Stimulated activated naive CD8-positive, alpha-beta T cell treated with anti-CD3 and anti-CD28 coated beads, Interleukin-15, Interleukin-2, amounts not matched to agents 100 U/mL and 50 U/mL, for 24 hours (primary cell): ENCODE data around the gene GABPB2.
"Not testable (repeated sequence)": the region's sequence is repeated elsewhere in the genome, so short reads cannot be mapped to it uniquely, and the experiment has no call there.

Experiments
- ATAC-seq: fragments of 150-1000 bp; cut with Tn5 transposase; one replicate; pipeline ENCODE4 v1.10.0; 2021
- DNase-seq: peaks from one replicate; pipeline ENCODE4 v3.0.0; 2021

GABPB2 gene

DNA sequence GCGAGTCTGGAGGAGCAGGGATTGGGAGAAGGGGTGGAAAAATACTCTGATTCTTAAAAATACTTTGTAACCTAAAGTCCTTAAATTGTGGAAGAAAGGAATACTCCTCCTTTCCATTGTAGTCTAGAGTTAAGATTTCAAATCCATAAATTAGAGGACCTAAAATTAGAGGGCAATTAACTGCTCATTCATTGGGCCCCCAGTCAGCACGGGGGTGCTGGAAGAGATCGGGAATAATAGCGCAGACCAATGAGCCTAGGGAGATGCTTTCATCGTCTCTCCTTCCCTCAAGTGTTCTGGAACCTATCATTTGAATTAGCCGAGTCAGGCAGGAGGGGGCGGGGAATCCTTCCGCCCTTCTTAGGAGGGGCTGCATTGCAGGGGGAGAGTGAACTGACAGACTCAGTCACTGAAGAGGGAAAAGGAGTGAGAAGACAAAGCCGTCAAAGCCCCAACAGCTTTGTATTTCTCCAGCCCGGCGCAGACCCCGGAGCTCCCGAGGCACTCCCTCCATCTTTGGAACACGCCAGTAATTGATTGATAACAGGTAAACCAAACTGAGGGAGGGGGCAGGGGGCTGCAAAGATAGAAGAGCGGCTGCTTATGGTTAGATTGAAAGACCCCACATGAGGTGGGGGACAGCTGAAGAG is 10.4 kb upstream of the GABPB2 start, which contains the start of gene MLLT11:
Gene MLLT11, plus strand, starts transcription at position 391 of the 650 bp plus-strand sequence. CDS start 6,828 bp downstream, outside the sequence.
- ATAC-seq: no peak
- peak; percentile 62 for DNase-seq

DNA sequence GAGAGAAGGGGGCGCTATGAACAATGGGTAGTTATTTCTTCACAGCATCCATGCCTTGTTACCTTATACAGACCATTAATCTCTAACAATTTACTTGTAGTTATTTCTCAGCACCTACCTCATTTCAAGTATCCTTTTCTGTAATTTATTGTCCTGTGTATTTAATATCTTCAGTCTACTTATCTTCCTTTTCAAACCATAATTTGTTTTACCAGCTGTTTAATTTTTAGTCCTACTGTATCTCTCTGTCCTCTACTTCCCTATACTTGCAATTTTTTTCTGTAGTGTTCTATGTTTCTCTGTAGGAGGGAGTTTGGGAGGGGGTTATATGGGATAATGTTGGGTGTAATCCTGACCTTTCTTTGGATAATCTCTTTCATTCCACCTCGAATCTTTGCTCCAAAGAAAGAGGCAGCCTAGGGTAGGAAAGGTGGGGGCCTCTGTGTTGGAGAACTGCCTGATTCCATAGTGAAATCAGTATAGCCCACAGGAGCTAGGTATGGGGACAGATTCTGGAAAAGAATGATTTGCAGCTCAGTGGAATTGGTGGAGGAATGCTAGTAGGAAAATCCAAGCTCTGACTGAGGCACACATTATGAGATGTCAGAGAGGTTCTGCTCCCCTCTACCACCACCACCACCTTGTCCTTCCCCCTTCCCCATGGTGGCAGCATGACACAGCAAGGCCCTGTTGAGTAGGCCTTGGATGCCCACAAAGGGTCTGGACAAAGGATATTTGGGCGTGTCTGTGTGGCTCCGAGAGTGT is 9.7 kb upstream of the GABPB2 start:
- DNase-seq (no peak), ATAC-seq (no peak)

DNA sequence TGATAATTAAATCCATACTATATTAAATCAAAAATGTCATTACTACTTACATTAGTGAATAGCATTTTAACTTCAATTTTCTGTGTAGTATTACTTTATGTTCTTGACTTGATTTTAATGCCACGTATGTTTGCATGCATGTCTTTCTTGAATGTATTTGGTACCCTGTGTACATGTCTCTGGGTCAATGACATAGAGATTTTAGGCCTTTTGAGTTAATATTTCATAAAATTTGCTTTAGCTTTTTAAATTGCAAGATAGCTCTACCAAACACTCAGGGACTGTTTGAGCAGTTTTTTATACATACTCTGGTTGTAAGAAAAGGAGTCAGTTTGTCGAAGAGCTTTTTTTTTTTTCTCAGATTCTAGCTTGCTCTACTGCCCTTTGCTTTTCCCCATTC is 8.9 kb upstream of the GABPB2 start:
- no peak for DNase-seq
- ATAC-seq: no peak

DNA sequence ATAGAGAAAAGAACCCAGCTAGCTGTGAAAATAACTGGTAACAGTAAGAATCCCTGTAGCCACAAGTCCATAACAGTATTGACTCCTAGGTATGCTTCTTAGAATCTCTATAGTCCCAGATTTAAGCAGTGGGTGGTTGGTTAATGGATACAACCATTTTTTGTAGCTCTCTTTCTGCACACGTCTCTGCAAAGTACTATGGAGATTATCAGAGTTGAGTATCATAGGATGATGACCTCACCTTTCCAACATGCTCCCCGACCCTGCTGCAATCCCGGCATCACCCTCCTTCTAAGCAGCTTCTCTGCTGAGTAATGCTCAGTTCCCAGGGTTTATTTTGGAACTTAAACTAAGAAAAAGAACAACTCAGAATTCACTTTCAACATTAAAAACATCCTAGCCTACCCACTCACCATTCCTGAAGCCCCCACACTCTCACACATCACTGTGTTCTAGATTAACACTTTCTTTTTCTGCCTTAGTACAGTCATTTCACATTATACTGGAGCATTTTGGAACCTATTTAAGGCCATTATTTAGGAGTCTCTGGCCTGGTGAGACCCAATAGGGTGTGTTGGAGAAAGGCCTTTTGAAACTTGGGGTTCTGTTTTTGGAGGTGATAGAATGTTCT is 7.7 kb upstream of the GABPB2 start:
- ATAC-seq: no peak
- no peak for DNase-seq

DNA sequence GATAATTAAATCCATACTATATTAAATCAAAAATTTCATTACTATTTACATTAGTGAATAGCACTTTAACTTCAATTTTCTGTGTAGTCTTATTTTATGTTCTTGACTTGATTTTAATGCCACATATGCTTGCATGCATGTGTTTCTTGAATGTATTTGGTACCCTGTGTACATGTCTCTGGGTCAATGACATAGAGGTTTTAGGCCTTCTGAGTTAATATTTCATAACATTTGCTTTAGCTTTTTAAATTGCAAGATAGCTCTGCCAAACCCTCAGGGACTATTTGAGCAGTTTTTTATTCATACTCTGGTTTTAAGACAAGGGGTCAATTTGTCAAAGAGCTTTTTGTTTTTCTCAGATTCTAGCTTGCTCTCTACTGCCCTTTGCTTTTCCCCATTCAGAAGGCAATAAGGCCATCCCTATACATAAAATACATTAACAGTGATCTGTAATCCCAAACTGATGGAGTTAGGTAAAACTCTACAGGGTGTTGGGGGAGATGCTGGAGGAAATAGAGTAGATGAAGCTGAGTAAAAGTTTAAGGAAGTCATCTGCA is 5.4 kb upstream of the GABPB2 start:
- DNase-seq (no peak), ATAC-seq (no peak)

DNA sequence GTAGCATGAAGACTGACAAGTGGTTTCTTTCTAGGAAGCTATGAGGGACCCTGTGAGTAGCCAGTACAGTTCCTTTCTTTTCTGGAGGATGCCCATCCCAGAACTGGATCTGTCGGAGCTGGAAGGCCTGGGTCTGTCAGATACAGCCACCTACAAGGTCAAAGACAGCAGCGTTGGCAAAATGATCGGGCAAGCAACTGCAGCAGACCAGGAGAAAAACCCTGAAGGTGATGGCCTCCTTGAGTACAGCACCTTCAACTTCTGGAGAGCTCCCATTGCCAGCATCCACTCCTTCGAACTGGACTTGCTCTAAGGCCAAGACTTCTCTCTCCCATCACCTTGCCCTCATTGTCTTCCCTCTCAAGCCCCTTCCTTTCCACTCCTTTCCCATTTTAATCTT is 3.4 kb upstream of the GABPB2 start:
- ATAC-seq: no peak

DNA sequence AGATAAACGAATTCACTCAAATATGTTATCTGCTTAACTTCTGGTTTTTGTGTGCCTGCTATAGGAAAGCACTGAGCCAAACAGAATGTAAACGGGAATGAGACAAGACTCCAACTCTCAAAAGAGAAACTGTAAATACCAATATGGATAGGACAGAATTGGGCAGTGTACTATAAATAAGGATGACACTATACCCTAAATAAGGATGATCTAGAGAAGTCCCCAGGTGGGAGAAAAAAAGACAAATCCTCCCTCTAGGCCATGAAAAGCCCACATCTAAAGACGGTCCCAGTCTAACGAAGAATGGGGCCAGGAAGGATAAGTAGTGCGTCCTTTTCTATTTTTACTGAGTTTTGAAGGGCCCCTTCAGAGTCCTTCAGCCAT is 1.5 kb upstream of the GABPB2 start:
- ATAC-seq (no peak), DNase-seq (no peak)

More for the DNA sequence above, 3.4 kb upstream of the GABPB2 start:
- DNase-seq: no peak

DNA sequence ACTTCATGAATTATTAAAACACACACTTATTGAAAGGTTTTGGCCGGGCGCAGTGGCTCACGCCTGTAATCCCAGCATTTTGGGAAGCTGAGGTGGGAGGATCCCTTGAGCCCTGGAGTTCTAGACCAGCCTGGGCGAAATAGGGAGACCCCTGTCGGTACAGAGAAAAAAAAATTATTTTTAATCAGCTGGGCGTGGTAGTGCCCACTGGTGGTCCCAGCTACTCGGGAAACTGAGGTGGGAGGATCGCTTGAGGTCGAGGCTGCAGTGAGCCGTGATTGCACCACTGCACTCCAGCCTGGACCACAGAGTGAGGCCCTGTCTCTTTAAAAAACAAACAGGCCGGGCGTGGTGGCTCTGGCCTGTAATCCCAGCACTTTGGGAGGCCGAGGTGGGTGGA is 1.7 kb downstream of the GABPB2 start:
- ATAC-seq (no peak), DNase-seq (no peak)

DNA sequence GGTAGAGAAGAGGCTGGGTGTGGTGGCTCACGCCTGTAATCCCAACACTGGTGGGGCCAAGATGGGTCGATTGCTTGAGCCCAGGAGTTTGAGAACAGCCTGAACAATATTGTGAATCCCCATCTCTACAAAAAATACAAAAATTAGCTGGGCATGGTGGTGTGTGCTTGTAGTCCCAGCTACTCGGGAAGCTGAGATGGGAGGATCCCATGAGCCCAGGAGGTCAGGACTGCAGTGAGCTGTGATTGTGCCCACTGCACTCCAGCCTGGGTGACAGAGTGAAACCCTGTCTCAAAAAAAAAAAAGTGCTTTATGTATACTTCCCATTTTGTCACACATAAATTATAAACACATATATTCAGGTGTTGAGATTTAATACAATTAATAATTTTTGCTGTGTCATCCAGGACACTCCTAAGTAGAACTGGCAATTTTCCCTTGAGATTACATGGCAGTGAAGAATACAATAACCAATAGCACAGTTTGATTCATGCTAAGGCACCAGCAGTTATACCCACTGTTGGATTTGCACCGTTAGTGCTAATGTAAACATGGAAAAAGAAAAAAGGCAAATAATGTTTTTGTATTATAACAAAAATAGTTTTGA is 15.5 kb downstream of the GABPB2 start:
- ATAC-seq: no peak
- DNase-seq: no peak

DNA sequence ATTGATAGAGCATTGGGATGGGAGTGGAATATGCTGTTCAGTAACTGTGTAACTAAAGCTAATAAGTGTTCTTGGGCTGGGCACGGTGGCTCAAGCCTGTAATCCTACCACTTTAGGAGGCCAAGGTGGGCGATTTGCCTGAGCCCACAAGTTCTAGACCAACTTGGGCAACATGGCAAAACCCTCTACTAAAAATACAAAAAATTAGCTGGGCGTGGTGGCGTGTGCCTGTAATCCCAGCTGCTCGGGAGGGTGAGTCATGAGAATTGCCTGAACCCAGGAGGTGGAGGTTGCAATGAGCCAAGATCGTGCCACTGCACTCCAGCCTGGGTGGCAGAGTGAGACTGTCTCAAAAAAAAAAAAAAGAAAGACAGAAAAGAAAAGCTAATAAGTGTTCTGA is 26.9 kb downstream of the GABPB2 start:
- not testable (repeated sequence) for DNase-seq, ATAC-seq

DNA sequence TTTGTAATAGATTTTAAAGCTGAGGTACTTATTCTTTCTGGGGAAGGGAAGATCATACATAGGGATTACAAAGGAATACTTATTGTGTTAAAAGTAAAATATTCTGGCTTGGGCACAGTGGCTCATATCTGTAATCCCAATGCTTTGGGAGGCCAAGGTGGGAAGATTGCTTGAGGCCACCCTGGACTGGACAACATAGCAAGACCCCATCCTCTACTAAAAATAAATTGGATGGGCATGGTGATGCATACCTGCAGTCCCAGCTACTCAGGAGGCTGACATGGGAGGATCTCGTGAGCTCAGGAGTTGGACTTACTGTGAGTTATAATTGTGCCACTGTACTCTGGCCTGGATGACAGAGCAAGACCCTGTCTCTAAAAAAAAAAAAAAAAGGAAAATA is 27.6 kb downstream of the GABPB2 start:
- DNase-seq: no peak
- no peak for ATAC-seq

DNA sequence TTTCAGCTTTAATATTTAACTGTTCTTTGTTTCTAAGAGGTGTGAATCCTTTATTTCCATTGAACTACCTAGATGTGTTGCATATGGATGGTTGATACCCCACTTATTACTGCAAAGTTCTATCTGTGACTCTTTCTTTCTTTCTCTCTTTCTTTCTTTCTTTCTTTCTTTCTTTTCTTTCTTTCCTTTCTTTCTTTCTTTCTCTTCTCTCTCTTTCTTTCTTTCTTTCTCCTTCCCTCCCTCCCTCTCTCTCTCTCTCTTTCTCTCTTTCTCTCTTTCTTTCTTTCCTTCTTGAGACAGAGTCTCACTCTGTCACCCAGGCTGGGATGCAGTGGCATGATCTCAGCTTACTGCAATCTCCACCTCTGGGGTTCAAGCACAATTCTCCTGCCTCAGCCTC is 34.1 kb downstream of the GABPB2 start:
- ATAC-seq (no peak), DNase-seq (no peak)

DNA sequence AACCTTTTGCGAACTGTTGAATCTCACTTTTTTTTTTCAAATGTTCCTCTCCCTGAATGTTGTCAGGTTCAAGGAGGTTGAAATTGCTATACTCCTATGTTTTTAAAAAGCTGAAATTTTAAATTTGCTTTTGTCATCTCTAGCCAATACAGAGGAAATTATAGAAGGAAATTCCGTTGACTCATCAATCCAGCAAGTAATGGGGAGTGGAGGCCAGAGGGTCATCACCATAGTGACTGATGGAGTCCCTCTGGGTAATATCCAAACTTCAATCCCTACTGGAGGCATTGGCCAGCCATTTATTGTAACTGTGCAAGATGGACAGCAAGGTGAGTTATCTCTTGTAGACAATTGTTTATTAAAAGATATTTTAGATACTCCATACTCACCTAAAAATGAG is 36.3 kb downstream of the GABPB2 start:
- no peak for ATAC-seq
- no peak for DNase-seq

DNA sequence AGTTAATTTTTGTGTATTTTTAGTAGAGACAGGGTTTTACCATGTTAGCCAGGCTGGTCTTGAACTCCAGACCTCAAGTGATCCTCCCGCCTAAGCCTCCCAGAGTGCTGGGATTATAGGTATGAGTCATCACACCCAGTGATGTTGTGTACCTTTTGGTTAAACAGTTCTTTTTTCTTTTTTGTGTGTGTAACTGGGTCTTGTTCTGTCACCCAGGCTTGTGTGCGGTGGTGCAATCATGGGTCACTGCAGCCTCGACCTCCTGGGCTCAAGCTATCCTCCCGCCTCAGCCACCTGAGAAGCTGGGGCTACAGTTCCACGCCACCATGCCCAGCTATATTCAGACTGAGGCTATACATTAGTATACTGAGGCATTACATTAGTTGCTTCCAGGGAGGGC is 37.8 kb downstream of the GABPB2 start:
- no peak for DNase-seq

DNA sequence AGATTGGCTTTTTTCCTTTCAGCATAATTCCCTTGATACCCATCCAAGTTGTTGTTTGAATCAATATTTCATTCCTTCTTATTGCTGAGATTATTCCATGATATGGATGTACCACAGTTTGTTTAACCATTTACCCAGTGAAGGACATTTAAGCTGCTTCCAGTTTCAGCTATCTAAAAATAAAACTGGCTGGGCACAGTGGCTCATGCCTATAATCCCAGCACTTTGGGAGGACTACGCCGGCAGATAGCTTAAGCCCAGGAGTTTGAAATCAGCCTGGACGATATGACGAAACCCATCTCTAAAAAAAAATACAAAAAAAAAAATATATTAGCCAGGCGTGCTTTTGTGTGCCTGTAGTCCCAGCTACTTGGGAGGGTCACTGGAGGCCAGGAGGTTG is 43.3 kb downstream of the GABPB2 start:
- ATAC-seq (no peak), DNase-seq (no peak)

More for the DNA sequence above, 37.8 kb downstream of the GABPB2 start:
- ATAC-seq: no peak

DNA sequence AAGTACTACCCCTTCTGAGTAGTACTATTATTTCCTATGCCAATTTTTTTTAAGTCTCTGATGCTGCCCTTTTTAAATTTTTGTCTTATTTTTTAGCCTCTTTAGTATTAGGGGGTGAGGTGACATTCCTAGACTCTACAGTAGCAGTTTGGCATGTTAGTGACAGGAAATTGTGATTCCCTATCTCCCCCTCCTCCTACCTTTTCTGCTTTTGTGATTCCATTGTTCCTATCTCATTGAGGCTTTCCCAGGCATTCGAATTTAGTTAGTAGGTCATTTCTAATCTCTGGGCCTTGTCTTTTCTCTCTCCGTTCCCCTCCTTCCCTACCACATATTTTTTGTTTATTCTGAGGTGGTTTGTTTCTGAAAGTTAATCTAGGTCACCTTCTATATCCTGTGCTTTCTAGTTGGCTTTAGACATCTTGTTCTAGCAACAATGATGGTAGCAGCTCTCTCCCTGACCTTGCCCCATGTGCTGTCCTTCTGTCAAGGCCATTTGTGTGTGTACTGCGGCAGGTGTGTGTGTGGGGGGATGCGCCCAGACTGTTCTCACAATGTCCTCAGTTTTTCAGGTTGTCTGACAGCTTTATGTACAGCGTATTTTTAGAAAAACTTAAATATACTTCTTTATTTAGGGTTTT is 54.3 kb downstream of the GABPB2 start:
- no peak for ATAC-seq

DNA sequence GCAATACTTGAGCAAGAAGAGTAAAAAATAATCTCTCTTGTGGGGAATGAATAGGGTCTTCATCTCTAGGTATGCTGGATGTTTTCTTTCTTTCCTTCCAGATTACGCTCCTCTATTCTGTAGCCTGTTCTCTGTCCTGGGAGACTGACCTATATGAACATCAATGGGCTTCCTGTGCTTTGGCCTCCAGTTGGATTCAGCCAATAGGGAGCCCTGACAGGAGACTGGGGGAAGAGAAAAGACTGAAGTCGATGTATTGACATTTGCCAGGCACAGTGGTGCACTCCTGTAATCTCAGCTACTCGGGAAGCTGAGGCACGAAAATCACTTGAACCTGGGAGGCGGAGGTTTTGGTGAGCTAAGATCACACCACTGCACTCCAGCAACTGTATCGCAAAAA is 58.2 kb downstream of the GABPB2 start:
- no peak for DNase-seq

More for the DNA sequence above, 54.3 kb downstream of the GABPB2 start:
- no peak for DNase-seq

DNA sequence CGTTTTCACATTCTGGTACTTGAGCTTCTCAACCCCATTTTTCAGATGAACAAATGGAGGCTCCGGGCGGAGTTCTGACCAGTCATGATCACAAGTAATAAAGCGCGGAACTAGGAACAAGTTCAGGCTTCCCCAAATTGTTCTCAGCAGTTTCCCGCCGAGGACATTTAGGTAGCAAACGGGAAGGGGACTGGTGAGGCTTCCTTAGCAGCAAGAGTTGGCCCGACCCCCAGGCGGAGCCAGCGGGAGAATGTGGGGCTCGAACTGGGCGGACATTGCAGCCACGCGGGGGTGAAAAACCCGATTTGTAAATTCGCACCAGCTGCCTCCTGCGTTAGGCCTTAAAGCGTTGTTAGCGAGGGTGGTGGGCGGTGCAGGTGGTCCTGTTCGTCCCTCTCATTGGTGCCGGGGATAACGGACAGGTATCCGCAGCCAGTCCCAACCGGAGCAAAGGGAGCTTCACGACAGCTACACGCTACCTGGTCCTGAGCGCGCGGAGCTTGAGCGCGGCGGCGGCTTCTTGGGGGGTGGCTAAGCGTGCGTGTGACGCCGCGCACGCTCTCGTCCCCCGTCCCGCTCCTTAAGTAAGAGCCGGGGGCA is 60.5 kb downstream of the GABPB2 start:
- ATAC-seq (peak; percentile 98), DNase-seq (peak; percentile 86)

More for the DNA sequence above, 58.2 kb downstream of the GABPB2 start:
- ATAC-seq: no peak

DNA sequence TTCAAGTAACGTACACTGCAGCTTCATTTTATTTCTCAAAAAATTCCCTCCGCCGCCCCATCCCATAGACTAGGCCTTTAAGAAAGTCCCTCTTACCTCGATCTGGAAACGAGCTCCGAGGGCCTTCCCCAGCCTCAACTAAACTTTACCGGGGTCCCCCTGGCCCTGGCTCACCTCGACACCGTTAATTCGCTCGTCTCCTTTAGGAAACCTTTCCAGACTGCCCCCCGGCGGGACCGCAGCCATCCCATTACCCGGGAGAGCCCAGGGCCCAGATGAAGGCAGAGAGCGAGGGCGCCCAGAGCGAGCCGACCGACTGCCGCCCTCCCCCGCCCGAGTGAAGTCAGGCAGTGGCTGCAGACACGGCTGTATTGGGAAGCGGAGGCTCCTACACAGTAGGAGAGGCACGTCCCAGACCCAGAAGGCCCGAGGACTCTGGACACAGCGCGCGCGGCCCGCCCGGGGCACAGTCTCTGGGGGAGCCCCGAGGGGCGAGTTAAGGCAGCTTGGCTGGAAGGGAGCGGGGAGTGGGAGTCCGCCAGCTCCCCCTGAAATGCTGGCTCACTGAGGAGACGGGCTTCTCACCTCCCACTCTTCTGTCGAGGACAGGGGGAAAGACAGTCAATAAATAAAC is 61.3 kb downstream of the GABPB2 start:
- ATAC-seq: no peak
- no peak for DNase-seq

DNA sequence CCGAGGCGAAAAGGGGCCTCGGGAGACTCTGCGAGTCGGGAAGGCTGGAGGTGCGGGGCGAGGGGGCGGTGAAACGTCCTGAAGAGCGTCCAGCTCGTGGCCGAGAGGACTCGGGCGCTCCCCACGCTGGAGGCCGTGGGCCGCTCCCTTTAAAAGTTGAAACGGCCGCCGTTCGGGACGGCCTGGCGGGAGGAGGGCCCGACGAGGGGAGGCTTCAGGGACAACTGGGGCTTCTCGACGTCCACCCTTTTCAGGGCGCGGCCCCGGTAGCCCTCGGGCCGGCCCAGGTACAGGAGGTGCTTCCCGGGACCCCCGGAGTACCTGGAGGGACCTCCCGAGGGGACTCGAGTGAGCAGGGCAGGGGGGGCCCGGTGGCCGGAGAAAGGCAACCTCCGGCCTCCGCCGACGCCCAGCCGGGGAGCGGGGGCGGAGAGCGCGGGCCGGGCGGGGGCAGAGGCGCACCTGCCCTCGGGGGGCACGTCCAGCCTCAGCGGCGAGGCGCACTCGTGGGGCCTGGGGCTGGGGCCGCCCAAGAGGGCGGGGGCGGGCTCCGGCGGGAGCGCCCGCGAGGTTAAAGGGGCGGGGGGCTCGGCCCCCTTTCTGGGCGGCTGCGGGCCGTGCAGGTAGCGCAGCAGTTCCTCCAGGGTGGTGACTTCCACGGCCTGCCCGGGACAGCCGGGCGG is 61.9 kb downstream of the GABPB2 start:
- ATAC-seq (no peak), DNase-seq (no peak)
